B cell (primary cell): ENCODE measurements around the gene STAT2. TPM values are rescaled to one million over a fixed set of nuclear protein-coding genes. Genes with fewer than 3 reads are reported as not detected.

ENCODE experiments used
- ATAC-seq: fragments of 200-7000 bp; cut with Tn5 transposase; one replicate; pipeline ENCODE4 v1.10.0; 2021; ENCODE audit warnings: low read depth, mild to moderate bottlenecking, moderate number of reproducible peaks, moderate library complexity
- CTCF ChIA-PET: fragments of 350-600 bp; sonication (Branson Sonifier 250); formaldehyde crosslinking; loops from one replicate; lab custom pipeline; 2021; ENCODE audit warnings: antibody characterized with exemption, inconsistent platforms; lab: Charles Lee
- POLR2A ChIA-PET: fragments of 350-600 bp; sonication (Branson Sonifier 250); formaldehyde crosslinking; loops from one replicate; lab custom pipeline; 2021; ENCODE audit warnings: antibody characterized with exemption; lab: Charles Lee
- DNase-seq: peaks from one replicate; pipeline ENCODE4 v3.0.0; 2013
- H2AFZ ChIP-seq: 2 replicates; pipeline ENCODE4 v1.6.1; 2012; ENCODE audit warnings: mild to moderate bottlenecking, low read depth, low read length; ENCODE audit not compliant: insufficient read depth, poor library complexity, severe bottlenecking
- H3K27ac ChIP-seq, 2 donors: 1 replicate in 1 of 2; 2 replicates in 1 of 2; pipeline ENCODE4 v1.5.1; 2012 to 2013; ENCODE audit warnings: low read length in 2 of 2, mild to moderate bottlenecking in 2 of 2, moderate library complexity in 1 of 2
- H3K27me3 ChIP-seq, 4 experiments: fragments of 200-600 bp in 1 of 4; sonication (generic) in 1 of 4; replicated peaks in 1 of 4; 1 replicate in 2 of 4; 2 replicates in 2 of 4; pipeline versions ENCODE4 v1.6.1 to v1.7.0; 2013 to 2016; ENCODE audit warnings: low read length in 3 of 4, mild to moderate bottlenecking in 2 of 4, mixed read lengths in 1 of 4, moderate library complexity in 1 of 4; ENCODE audit not compliant: insufficient read depth in 4 of 4, control insufficient read depth in 3 of 4; ENCODE audit errors: control extremely low read depth in 1 of 4
- H3K36me3 ChIP-seq, 2 experiments: replicated peaks in 1 of 2; 1 replicate in 1 of 2; 2 replicates in 1 of 2; pipeline versions ENCODE4 v1.6.1 to v1.7.1; 2013; ENCODE audit warnings: low read length in 1 of 2; ENCODE audit not compliant: insufficient read depth in 2 of 2, control insufficient read depth in 1 of 2; ENCODE audit errors: control extremely low read depth in 1 of 2, extremely low read depth in 1 of 2
- H3K4me1 ChIP-seq, 2 donors: fragments of 200-600 bp in 1 of 2; sonication (generic) in 1 of 2; 1 replicate in 1 of 2; 2 replicates in 1 of 2; pipeline versions ENCODE4 v1.5.1 to v1.6.1; 2013 to 2017; ENCODE audit warnings: low read length in 2 of 2; ENCODE audit not compliant: control insufficient read depth in 2 of 2, insufficient read depth in 2 of 2
- H3K4me2 ChIP-seq: replicated peaks from 2 replicates; pipeline ENCODE3; 2012; ENCODE audit warnings: mild to moderate bottlenecking, low read depth, low read length; ENCODE audit not compliant: poor library complexity, severe bottlenecking
- H3K4me3 ChIP-seq, 5 experiments: fragments of 200-600 bp in 1 of 5; sonication (generic) in 1 of 5; 1 replicate in 3 of 5; 2 replicates in 2 of 5; pipeline versions ENCODE4 v1.5.1 to v1.7.0; 2011 to 2016; ENCODE audit warnings: low read length in 4 of 5, mild to moderate bottlenecking in 4 of 5, low read depth in 2 of 5, control low read depth in 1 of 5, moderate library complexity in 1 of 5; ENCODE audit not compliant: insufficient read depth in 1 of 5; ENCODE audit errors: control extremely low read depth in 1 of 5, extremely low read depth in 1 of 5
- H3K79me2 ChIP-seq: fragments of 200-600 bp; sonication (generic); one replicate; pipeline ENCODE4 v1.6.0; 2016; ENCODE audit warnings: low read length; ENCODE audit not compliant: control insufficient read depth, insufficient read depth
- H3K9ac ChIP-seq: fragments of 200-600 bp; sonication (generic); 2 replicates; pipeline ENCODE4 v1.6.1; 2017; ENCODE audit warnings: mild to moderate bottlenecking, low read length, moderate library complexity
- H3K9me3 ChIP-seq, 3 donors: one replicate each; pipeline versions ENCODE4 v1.6.1 to v1.7.1; 2013; ENCODE audit warnings: low read length in 2 of 3; ENCODE audit not compliant: control insufficient read depth in 2 of 3, insufficient read depth in 1 of 3; ENCODE audit errors: control extremely low read depth in 1 of 3
- H4K20me1 ChIP-seq: 2 replicates; pipeline ENCODE4 v1.6.0; 2012; ENCODE audit warnings: mild to moderate bottlenecking, low read length; ENCODE audit not compliant: insufficient read depth, control insufficient read depth, poor library complexity, severe bottlenecking
- H3K27ac Mint-ChIP-seq: one replicate; pipeline ENCODE4 v1.8.0; 2021; ENCODE audit warnings: mixed read lengths
- H3K27me3 Mint-ChIP-seq: one replicate; pipeline ENCODE4 v1.8.0; 2021; ENCODE audit warnings: mixed read lengths
- H3K4me1 Mint-ChIP-seq: one replicate; pipeline ENCODE4 v1.8.0; 2021; ENCODE audit warnings: mixed read lengths
- H3K4me3 Mint-ChIP-seq: one replicate; pipeline ENCODE4 v1.8.0; 2021; ENCODE audit warnings: mixed read lengths
- H3K9me3 Mint-ChIP-seq: one replicate; pipeline ENCODE4 v1.8.0; 2022; ENCODE audit warnings: mixed read lengths; ENCODE audit not compliant: insufficient read depth
- CTCF ChIP-seq: fragments of 200-600 bp; IDR thresholded peaks from one replicate; pipeline ENCODE4 v1.8.0; 2022; ENCODE audit warnings: antibody characterized with exemption, mild to moderate bottlenecking
- EZH2 ChIP-seq: IDR thresholded peaks from 2 replicates; pipeline ENCODE4 v1.6.1; 2012; ENCODE audit warnings: borderline replicate concordance, low read depth, mild to moderate bottlenecking, moderate library complexity, low read length; ENCODE audit not compliant: insufficient read depth, poor library complexity, severe bottlenecking
- WGBS: methylation state at CpG from one replicate; pipeline ENCODE4 v1.1.5; 2013; ENCODE audit warnings: missing lambda C conversion rate; ENCODE audit not compliant: insufficient coverage; 5-methylcytosine and 5-hydroxymethylcytosine counted together
- intact Hi-C: fragments of 100-400 bp; cut with micrococcal nuclease; formaldehyde crosslinking; loops from one replicate; pipeline ENCODE4 v1.10.0; 2022
- polyA plus RNA-seq: library from polyadenylated mRNA; depleted of rRNA; stranded (reverse); fragments of >200 nt; gene quantifications from 2 replicates; pipeline ENCODE4 v1.2.3, GENCODE V29; 2012
- total RNA-seq, 2 donors: library from RNA; stranded (reverse); fragments of 120-200 nt in 1 of 2; gene quantifications; 1 replicate in 1 of 2; 2 replicates in 1 of 2; pipeline versions ENCODE4 v1.2.3 to v1.2.4, GENCODE V29; 2013 to 2022

Gene STAT2
- total and polyA plus RNA-seq, 2 donors (not counting 1 experiment from before 2014, with no cell fraction given) = 261 to 298 TPM

DNA sequence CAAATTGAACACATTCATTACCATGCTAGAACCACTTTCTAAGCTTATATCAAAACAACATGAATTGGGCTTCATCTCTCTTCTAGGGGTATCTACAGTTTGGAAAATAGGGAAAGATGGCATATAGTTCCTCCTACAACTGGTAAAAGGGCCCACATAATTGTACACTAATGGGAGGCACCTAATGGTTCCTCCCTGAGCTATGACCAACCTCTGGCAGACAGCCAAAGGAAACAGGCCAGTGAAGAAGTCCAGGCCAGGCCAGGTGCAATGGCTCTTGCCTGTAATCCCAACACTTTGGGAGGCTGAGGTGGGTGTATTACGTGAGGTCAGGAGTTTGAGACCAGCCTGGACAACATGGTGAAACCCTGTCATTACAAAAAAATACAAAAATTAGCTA lies 26.0 kb upstream of the STAT2 start:
- Histone ChIP-seq H3K27ac (no peak overlapping the region), H3K9me3 (no peaks in the 10 kb centered on the region), H2AFZ (no peak overlapping the region), H4K20me1 (no peaks in the 10 kb centered on the region), H3K36me3 (no peaks in the 10 kb centered on the region), H3K4me3 (no peak overlapping the region), H3K79me2 (no peaks in the 10 kb centered on the region), H3K9ac (no peak overlapping the region), H3K4me2 (no peak overlapping the region), H3K4me1 (no peaks in the 10 kb centered on the region), H3K27me3 (peaks cover 0 to 3% (median 0%) of the 10 kb centered on the region in 4 experiments)
- Mint-ChIP-seq H3K9me3 (no peaks in the 10 kb centered on the region), H3K4me3 (no peak overlapping the region), H3K27ac (no peak overlapping the region), H3K27me3 (no peaks in the 10 kb centered on the region), H3K4me1 (no peaks in the 10 kb centered on the region)
- ATAC-seq (no peak), DNase-seq (no peak)
- ChIA-PET POLR2A (no interaction called here), CTCF (interaction anchor here (0.8 kb wide), 1 partner anchor 55 kb away, joined by 3 read pairs; no protein-coding TSS in a partner anchor)
- TF ChIP-seq EZH2 (no peak), CTCF (no peak)
- intact Hi-C loops = no loop called here
- WGBS = no CpG with 5 or more reads among the region's 1 CpG

DNA sequence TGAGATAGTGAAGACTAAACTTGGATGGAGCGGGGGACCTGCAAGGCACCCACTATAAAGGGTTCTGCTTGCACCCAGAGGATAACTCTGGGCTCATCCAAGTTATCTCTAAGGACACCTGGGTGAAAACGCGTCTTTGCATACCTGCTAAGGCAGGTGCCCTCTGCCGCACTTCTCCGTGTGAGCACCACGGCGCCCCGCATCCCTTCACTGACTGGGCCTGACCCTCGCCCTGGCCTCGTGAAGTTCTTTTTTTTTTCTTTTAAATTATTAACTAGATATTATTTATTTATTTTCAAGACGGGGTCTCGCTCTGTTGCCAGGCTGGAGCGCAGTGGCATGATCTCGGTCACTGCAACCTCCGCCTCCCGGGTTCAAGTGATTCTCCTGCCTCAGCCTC lies 22.7 kb upstream of the STAT2 start:
- Histone ChIP-seq H3K79me2 (no peaks in the 10 kb centered on the region), H3K9me3 (peaks cover 0 to 9% (median 5%) of the 10 kb centered on the region in 3 donors), H3K27me3 (peaks cover 0 to 3% (median 0%) of the 10 kb centered on the region in 4 experiments), H3K4me2 (no peak overlapping the region), H2AFZ (no peak overlapping the region), H3K9ac (no peak overlapping the region), H4K20me1 (no peaks in the 10 kb centered on the region), H3K27ac (no peak overlapping the region), H3K4me3 (no peak overlapping the region), H3K36me3 (no peaks in the 10 kb centered on the region), H3K4me1 (peaks cover 8 to 20% of the 10 kb centered on the region in 2 donors)
- no peaks in the 10 kb centered on the region for H3K27me3 Mint-ChIP-seq
- TF ChIP-seq CTCF (no peak), EZH2 (no peak)
- ChIA-PET POLR2A (interaction anchor here (0.7 kb wide), 1 partner anchor 278 kb away, joined by 5 read pairs; the partner anchor contains the start of gene PA2G4), CTCF (interaction anchor here (0.8 to 1.4 kb wide), 3 partner anchors 79 to 254 kb away, joined by 3 to 5 read pairs (median 3); no protein-coding TSS in a partner anchor)
- no peak for ATAC-seq
- intact Hi-C loops = no loop called here
- no peak for DNase-seq
- peaks cover 7% of the 10 kb centered on the region for H3K4me1 Mint-ChIP-seq
- 97% methylated on average over 10 of the region's 16 CpGs for WGBS
- H3K4me3 Mint-ChIP-seq = no peak overlapping the region
- no peaks in the 10 kb centered on the region for H3K9me3 Mint-ChIP-seq
- H3K27ac Mint-ChIP-seq = no peak overlapping the region
